ENCODE data around the gene NET1.

The NET1 gene

GRCh38 chr10:5370493-5371352 is 41.6 kb upstream of the NET1 start:
- Histone ChIP-seq H3K27me3 (ENCODE audit: insufficient read depth, low read length, poor library complexity) (no peaks in the 10 kb centered on the region), H3K36me3 (ENCODE audit: insufficient read depth, low read length) (no peaks in the 10 kb centered on the region), H2AFZ (ENCODE audit: low read depth, low read length) (no peak overlapping the region), H3K9ac (ENCODE audit: low read depth, low read length) (no peak overlapping the region), H3K4me3 (ENCODE audit: low read depth in 1 of 2, low read length in 2 of 2) (no peak overlapping the region), H3K79me2 (ENCODE audit: insufficient read depth, low read length) (no peaks in the 10 kb centered on the region), H3K27ac (ENCODE audit: low read length) (no peak overlapping the region), H3K9me3 (ENCODE audit: insufficient read depth, low read length, severe bottlenecking) (peaks cover 11% of the 10 kb centered on the region), H3K4me1 (ENCODE audit: insufficient read depth, low read length) (no peaks in the 10 kb centered on the region), H4K20me1 (ENCODE audit: insufficient read depth, low read length) (no peaks in the 10 kb centered on the region), H3K4me2 (ENCODE audit: insufficient read depth, low read length) (no peak overlapping the region)
- DNase-seq (no peak), ATAC-seq (ENCODE audit: insufficient read depth, low read depth) (no peak)
- TF ChIP-seq EZH2 (IDR thresholded peaks at IDR 0.05; ENCODE audit: borderline replicate concordance, low read depth, low read length, severe bottlenecking) (no peak), CTCF (IDR thresholded peaks at IDR 0.05; ENCODE audit: borderline replicate concordance, extremely low read depth, low read length, poor library complexity, severe bottlenecking) (no peak)

GRCh38 chr10:5373307-5373706 is 39.0 kb upstream of the NET1 start:
- Histone ChIP-seq H3K4me3 (ENCODE audit: low read depth in 1 of 2, low read length in 2 of 2) (no peak overlapping the region), H3K9me3 (ENCODE audit: insufficient read depth, low read length, severe bottlenecking) (peaks cover 11% of the 10 kb centered on the region), H3K4me1 (ENCODE audit: insufficient read depth, low read length) (no peaks in the 10 kb centered on the region), H3K79me2 (ENCODE audit: insufficient read depth, low read length) (no peaks in the 10 kb centered on the region), H3K36me3 (ENCODE audit: insufficient read depth, low read length) (no peaks in the 10 kb centered on the region), H3K27me3 (ENCODE audit: insufficient read depth, low read length, poor library complexity) (no peaks in the 10 kb centered on the region), H2AFZ (ENCODE audit: low read depth, low read length) (no peak overlapping the region), H4K20me1 (ENCODE audit: insufficient read depth, low read length) (no peaks in the 10 kb centered on the region), H3K4me2 (ENCODE audit: insufficient read depth, low read length) (no peak overlapping the region), H3K27ac (ENCODE audit: low read length) (no peak overlapping the region), H3K9ac (ENCODE audit: low read depth, low read length) (no peak overlapping the region)
- TF ChIP-seq EZH2 (IDR thresholded peaks at IDR 0.05; ENCODE audit: borderline replicate concordance, low read depth, low read length, severe bottlenecking): no peak
- no peak for TF ChIP-seq CTCF (IDR thresholded peaks at IDR 0.05; ENCODE audit: borderline replicate concordance, extremely low read depth, low read length, poor library complexity, severe bottlenecking)
- ATAC-seq (ENCODE audit: insufficient read depth, low read depth) (no peak), DNase-seq (no peak)

GRCh38 chr10:5373891-5374611 is 38.3 kb upstream of the NET1 start:
- Histone ChIP-seq H3K4me1 (ENCODE audit: insufficient read depth, low read length) (no peaks in the 10 kb centered on the region), H3K4me3 (ENCODE audit: low read depth in 1 of 2, low read length in 2 of 2) (no peak overlapping the region), H3K9me3 (ENCODE audit: insufficient read depth, low read length, severe bottlenecking) (peaks cover 11% of the 10 kb centered on the region), H3K36me3 (ENCODE audit: insufficient read depth, low read length) (no peaks in the 10 kb centered on the region), H3K27me3 (ENCODE audit: insufficient read depth, low read length, poor library complexity) (no peaks in the 10 kb centered on the region), H4K20me1 (ENCODE audit: insufficient read depth, low read length) (no peaks in the 10 kb centered on the region), H2AFZ (ENCODE audit: low read depth, low read length) (no peak overlapping the region), H3K27ac (ENCODE audit: low read length) (no peak overlapping the region), H3K9ac (ENCODE audit: low read depth, low read length) (no peak overlapping the region), H3K79me2 (ENCODE audit: insufficient read depth, low read length) (no peaks in the 10 kb centered on the region), H3K4me2 (ENCODE audit: insufficient read depth, low read length) (no peak overlapping the region)
- ATAC-seq (ENCODE audit: insufficient read depth, low read depth): no peak
- TF ChIP-seq EZH2 (IDR thresholded peaks at IDR 0.05; ENCODE audit: borderline replicate concordance, low read depth, low read length, severe bottlenecking): no peak
- TF ChIP-seq CTCF (IDR thresholded peaks at IDR 0.05; ENCODE audit: borderline replicate concordance, extremely low read depth, low read length, poor library complexity, severe bottlenecking): no peak
- DNase-seq: no peak
